ENCODE results near the gene SEZ6L. TPM values are rescaled to one million over a fixed set of nuclear protein-coding genes. Genes with fewer than 3 reads are reported as not detected.

Gene SEZ6L
- total RNA-seq, 1 donor from 2014 or later: 8.6 TPM

DNA sequence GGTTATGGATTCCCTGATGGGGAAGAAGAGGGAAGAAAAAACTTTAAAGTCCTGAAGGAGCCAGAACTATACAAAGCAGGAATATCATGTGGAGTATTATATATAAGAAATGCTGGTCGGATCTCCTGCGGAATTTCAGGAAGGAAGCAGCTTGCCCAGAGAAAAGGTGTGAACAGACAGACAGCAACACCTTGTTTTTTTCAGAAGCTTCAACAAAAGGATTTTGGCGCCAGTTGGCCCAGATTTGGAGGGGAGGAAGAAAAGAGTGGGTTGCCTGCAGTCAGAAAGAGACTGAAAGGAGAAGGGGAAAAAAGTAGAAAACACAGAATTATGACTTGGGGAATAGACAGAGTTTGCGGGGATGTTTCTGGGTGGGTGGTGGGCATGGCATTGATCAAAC, 45.2 kb downstream of the SEZ6L start:
- Mint-ChIP-seq H3K27ac (no peak overlapping the region), H3K4me3 (no peak overlapping the region), H3K9me3 (no peaks in the 10 kb centered on the region), H3K36me3 (no peaks in the 10 kb centered on the region), H3K4me1 (ENCODE audit: unreplicated experiment) (no peaks in the 10 kb centered on the region), H3K27me3 (peaks cover 47% of the 10 kb centered on the region)
- TF ChIP-seq, protein P1, sequence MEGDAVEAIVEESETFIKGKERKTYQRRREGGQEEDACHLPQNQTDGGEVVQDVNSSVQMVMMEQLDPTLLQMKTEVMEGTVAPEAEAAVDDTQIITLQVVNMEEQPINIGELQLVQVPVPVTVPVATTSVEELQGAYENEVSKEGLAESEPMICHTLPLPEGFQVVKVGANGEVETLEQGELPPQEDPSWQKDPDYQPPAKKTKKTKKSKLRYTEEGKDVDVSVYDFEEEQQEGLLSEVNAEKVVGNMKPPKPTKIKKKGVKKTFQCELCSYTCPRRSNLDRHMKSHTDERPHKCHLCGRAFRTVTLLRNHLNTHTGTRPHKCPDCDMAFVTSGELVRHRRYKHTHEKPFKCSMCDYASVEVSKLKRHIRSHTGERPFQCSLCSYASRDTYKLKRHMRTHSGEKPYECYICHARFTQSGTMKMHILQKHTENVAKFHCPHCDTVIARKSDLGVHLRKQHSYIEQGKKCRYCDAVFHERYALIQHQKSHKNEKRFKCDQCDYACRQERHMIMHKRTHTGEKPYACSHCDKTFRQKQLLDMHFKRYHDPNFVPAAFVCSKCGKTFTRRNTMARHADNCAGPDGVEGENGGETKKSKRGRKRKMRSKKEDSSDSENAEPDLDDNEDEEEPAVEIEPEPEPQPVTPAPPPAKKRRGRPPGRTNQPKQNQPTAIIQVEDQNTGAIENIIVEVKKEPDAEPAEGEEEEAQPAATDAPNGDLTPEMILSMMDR (conservative IDR thresholded peaks at IDR 0.05): no peak
- no peak for DNase-seq (ENCODE audit: extremely low spot score, unreplicated experiment)

DNA sequence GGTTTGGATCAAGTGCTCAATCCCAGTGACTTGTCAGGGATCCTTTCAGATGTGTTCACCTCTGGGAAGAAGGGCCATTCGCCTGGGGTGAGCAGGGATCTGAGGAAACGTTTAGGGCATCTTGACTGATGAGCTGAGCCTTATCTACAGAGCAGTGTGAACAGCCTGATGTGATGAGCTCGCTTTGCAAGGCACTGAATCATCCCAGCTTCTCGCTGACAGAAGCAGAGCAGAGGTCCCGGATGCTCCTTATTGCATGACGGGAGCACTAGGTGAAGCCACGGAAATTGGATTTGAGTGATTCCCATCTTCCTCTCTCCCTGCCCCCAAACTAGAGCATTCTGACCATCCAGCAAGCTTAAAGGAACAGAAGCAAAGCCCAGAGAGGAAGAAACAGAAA, 46.5 kb downstream of the SEZ6L start:
- no peaks in the 10 kb centered on the region for H3K4me1 Mint-ChIP-seq (ENCODE audit: unreplicated experiment)
- no peak overlapping the region for H3K27ac Mint-ChIP-seq
- DNase-seq (ENCODE audit: extremely low spot score, unreplicated experiment): no peak

DNA sequence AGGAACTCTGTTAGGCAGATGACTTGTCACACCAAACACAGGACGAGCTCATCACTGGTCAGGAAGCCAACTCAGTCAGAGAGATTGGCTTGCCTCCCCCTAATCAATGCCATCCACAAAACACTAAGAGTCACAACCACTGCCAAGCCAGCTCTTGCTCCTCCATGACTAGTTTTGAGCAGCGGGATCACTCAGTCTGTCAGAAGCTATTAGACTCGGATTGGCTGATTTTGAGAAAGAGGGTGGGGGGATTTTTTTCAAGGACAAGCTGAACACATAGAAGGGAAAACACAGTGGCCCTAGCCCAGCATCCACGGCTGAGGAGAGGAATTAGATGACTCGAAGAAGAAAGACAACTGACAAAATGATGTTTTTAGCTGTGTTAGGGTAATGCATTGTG, 55.9 kb downstream of the SEZ6L start:
- Mint-ChIP-seq H3K27me3 (peaks cover 24% of the 10 kb centered on the region), H3K9me3 (no peaks in the 10 kb centered on the region), H3K36me3 (no peaks in the 10 kb centered on the region), H3K4me1 (ENCODE audit: unreplicated experiment) (no peaks in the 10 kb centered on the region), H3K4me3 (no peak overlapping the region), H3K27ac (no peak overlapping the region)
- DNase-seq (ENCODE audit: extremely low spot score, unreplicated experiment): no peak
- TF ChIP-seq, protein P1 (conservative IDR thresholded peaks at IDR 0.05): no peak

More for the DNA sequence above, 46.5 kb downstream of the SEZ6L start:
- Mint-ChIP-seq H3K27me3 (peaks cover 49% of the 10 kb centered on the region), H3K4me3 (no peak overlapping the region), H3K36me3 (no peaks in the 10 kb centered on the region), H3K9me3 (no peaks in the 10 kb centered on the region)
- TF ChIP-seq, protein P1 (conservative IDR thresholded peaks at IDR 0.05): no peak

DNA sequence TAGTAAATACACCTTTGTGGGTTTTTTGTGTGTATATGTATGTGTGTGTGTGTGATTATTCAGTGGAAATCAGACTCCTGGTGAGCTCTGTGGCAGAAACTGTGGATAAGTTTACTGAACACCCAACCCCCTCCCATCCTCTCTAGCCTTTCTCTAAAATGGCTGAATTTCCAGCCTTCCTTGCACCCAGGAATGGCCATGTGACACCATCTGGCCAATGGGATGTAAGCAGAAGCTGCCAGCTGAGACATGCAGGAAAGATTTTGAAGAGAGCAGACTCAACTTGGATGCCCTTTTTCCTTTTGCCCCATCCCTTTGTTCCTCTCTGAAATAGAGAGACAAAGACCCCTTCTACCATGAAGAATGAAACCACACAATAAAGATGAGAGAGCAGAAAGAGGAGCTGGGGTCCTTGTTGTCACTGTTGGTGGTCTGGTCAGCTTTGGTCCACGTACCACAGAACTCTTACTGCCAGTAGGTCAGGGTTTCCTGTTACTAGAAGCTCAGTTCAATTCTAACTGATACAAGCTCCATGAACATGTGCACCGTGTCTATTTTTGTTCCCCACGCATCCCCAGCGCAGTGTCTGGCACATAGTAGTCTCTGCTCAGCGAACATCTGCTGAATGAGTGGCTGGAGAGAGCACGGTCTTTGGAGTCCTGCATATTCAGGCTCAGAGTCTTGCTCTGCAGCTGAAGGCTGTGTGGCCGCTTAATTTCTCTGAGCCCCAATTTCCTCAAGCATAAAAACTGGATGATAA, 57.5 kb downstream of the SEZ6L start:
- no peaks in the 10 kb centered on the region for H3K9me3 Mint-ChIP-seq
- DNase-seq (ENCODE audit: extremely low spot score, unreplicated experiment): no peak
- TF ChIP-seq, protein P1 (conservative IDR thresholded peaks at IDR 0.05): no peak
- no peaks in the 10 kb centered on the region for H3K36me3 Mint-ChIP-seq
- peaks cover 29% of the 10 kb centered on the region for H3K27me3 Mint-ChIP-seq
- no peak overlapping the region for H3K4me3 Mint-ChIP-seq
- H3K4me1 Mint-ChIP-seq (ENCODE audit: unreplicated experiment): no peaks in the 10 kb centered on the region
- no peak overlapping the region for H3K27ac Mint-ChIP-seq

DNA sequence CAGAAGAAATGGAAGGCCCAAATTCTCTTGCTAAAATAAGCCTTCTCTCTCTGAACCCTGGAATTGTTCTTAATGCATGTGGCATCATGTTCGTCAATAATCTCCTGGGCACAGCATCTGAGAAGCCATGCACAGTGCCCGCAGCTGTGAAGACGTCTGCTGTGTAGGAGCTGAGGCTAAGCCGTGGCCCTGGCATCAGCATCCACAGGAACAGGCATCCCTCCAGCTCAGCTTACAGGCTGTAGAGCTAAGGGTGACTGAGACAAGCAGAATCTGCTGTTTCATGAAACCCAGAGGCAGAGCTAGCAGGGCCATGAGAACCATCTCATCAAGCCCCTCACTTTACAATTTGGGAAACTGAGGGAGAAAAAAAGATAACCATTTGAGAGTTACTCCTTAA, 60.6 kb downstream of the SEZ6L start:
- no peak overlapping the region for H3K4me3 Mint-ChIP-seq
- TF ChIP-seq, protein P1 (conservative IDR thresholded peaks at IDR 0.05): no peak
- H3K4me1 Mint-ChIP-seq (ENCODE audit: unreplicated experiment): no peaks in the 10 kb centered on the region
- no peak for DNase-seq (ENCODE audit: extremely low spot score, unreplicated experiment)
- H3K9me3 Mint-ChIP-seq: no peaks in the 10 kb centered on the region
- no peak overlapping the region for H3K27ac Mint-ChIP-seq
- H3K36me3 Mint-ChIP-seq: no peaks in the 10 kb centered on the region
- peaks cover 49% of the 10 kb centered on the region for H3K27me3 Mint-ChIP-seq

Measured in type B pancreatic cell (in vitro differentiated cells).